H1 (cell line): ENCODE measurements around the gene NUTM1. TPM values are rescaled to one million over a fixed set of nuclear protein-coding genes. Genes with fewer than 3 reads are reported as not detected.

Source experiments
- CTCF ChIA-PET: fragments of 300-600 bp; sonication (Branson Sonifier 250); formaldehyde crosslinking; loops from one replicate; lab custom pipeline; 2021; ENCODE audit not compliant: partially characterized antibody; lab: Charles Lee
- POLR2A ChIA-PET: fragments of 300-600 bp; sonication (Branson Sonifier 250); formaldehyde crosslinking; loops from one replicate; lab custom pipeline; 2021; ENCODE audit warnings: inconsistent platforms; ENCODE audit not compliant: partially characterized antibody; lab: Charles Lee
- DNase-seq, 2 experiments: peaks; one replicate each; pipeline versions ENCODE4 v3.0.0 to v3.0.0-alpha.2; 2010 to 2022; ENCODE audit warnings: low spot score in 2 of 2, low read depth in 1 of 2, mixed read lengths in 1 of 2
- FAIRE-seq: peaks from 2 replicates; lab custom pipeline; 2011; peaks lifted over from hg19 to GRCh38; lab: Jason Lieb, UNC
- H2AFZ ChIP-seq: 2 replicates; pipeline ENCODE4 v1.8.1; 2012; ENCODE audit warnings: low read length, inconsistent platforms
- H2AK5ac ChIP-seq: 2 replicates; pipeline ENCODE4 v1.6.1; 2013; ENCODE audit warnings: low read depth, low read length
- H2BK120ac ChIP-seq: replicated peaks from 2 replicates; pipeline ENCODE3; 2013; ENCODE audit warnings: low read depth, low read length, inconsistent platforms
- H2BK12ac ChIP-seq: 2 replicates; pipeline ENCODE4 v1.6.1; 2013; ENCODE audit warnings: low read depth, low read length
- H2BK15ac ChIP-seq: 2 replicates; pipeline ENCODE4 v1.6.1; 2013; ENCODE audit warnings: low read length
- H2BK20ac ChIP-seq: 2 replicates; pipeline ENCODE4 v1.6.1; 2013; ENCODE audit warnings: low read length
- H2BK5ac ChIP-seq: 2 replicates; pipeline ENCODE4 v1.6.1; 2013; ENCODE audit warnings: low read depth, low read length
- H3K14ac ChIP-seq: 2 replicates; pipeline ENCODE4 v1.6.1; 2013; ENCODE audit warnings: inconsistent platforms; ENCODE audit not compliant: insufficient read length
- H3K18ac ChIP-seq: 2 replicates; pipeline ENCODE4 v1.6.1; 2013; ENCODE audit warnings: low read length; ENCODE audit errors: extremely low read depth
- H3K23ac ChIP-seq: 2 replicates; pipeline ENCODE4 v1.6.1; 2013; ENCODE audit warnings: inconsistent platforms; ENCODE audit not compliant: insufficient read length
- H3K23me2 ChIP-seq: 2 replicates; pipeline ENCODE4 v1.6.1; 2013; ENCODE audit warnings: low read depth, low read length
- H3K27ac ChIP-seq: 2 replicates; pipeline ENCODE4 v1.6.1; 2011; ENCODE audit warnings: low read depth, low read length, inconsistent platforms
- H3K27me3 ChIP-seq, 4 experiments: replicated peaks in 1 of 4; 1 replicate in 1 of 4; 2 replicates in 3 of 4; pipeline versions ENCODE4 v1.6.1 to v1.8.1; 2011 to 2013; ENCODE audit warnings: low read length in 3 of 4, mild to moderate bottlenecking in 3 of 4, inconsistent platforms in 2 of 4, mixed read lengths in 2 of 4, moderate library complexity in 1 of 4; ENCODE audit not compliant: control insufficient read depth in 3 of 4, insufficient read depth in 3 of 4; ENCODE audit errors: extremely low read depth in 1 of 4
- H3K36me3 ChIP-seq, 4 experiments: 2 replicates each; pipeline versions ENCODE4 v1.6.1 to v1.8.1; 2011 to 2013; ENCODE audit warnings: mild to moderate bottlenecking in 4 of 4, low read length in 3 of 4, moderate library complexity in 2 of 4, control low read depth in 1 of 4, inconsistent platforms in 1 of 4; ENCODE audit not compliant: insufficient read depth in 4 of 4, control insufficient read depth in 2 of 4
- H3K4ac ChIP-seq: replicated peaks from 2 replicates; pipeline ENCODE3; 2013; ENCODE audit warnings: low read length, low read depth, mixed read lengths, inconsistent platforms; ENCODE audit not compliant: insufficient read length
- H3K4me1 ChIP-seq, 4 experiments: replicated peaks in 1 of 4; 1 replicate in 1 of 4; 2 replicates in 3 of 4; pipeline versions ENCODE4 v1.6.1 to v1.8.1; 2011 to 2013; ENCODE audit warnings: low read length in 3 of 4, inconsistent platforms in 2 of 4, mixed read lengths in 1 of 4; ENCODE audit not compliant: insufficient read depth in 4 of 4, control insufficient read depth in 3 of 4
- H3K4me2 ChIP-seq, 2 experiments: 2 replicates each; pipeline versions ENCODE4 v1.6.1 to v1.8.1; 2011 to 2013; ENCODE audit warnings: low read depth in 2 of 2, low read length in 2 of 2, control low read depth in 1 of 2, inconsistent platforms in 1 of 2, mild to moderate bottlenecking in 1 of 2; ENCODE audit not compliant: insufficient read depth in 1 of 2
- H3K4me3 ChIP-seq, 4 experiments: fragments of 200-600, 300-600 bp in 1 of 4; sonication (generic), shearing (Covaris generic), sonication (Bioruptor Twin) in 1 of 4; 2 replicates each; pipeline versions ENCODE4 v1.5.1 to v1.8.1; 2011 to 2016; ENCODE audit warnings: low read length in 4 of 4, low read depth in 3 of 4, control low read depth in 2 of 4, inconsistent platforms in 2 of 4, mild to moderate bottlenecking in 2 of 4, mixed read lengths in 1 of 4, moderate library complexity in 1 of 4; ENCODE audit not compliant: insufficient read depth in 2 of 4; ENCODE audit errors: extremely low read depth in 1 of 4
- H3K56ac ChIP-seq: replicated peaks from 2 replicates; pipeline ENCODE3; 2013; ENCODE audit warnings: low read depth, mild to moderate bottlenecking, mixed read lengths, low read length, inconsistent platforms; ENCODE audit not compliant: insufficient read length
- H3K79me1 ChIP-seq: 2 replicates; pipeline ENCODE4 v1.6.1; 2013; ENCODE audit warnings: low read depth, low read length, control low read depth
- H3K79me2 ChIP-seq, 2 experiments: 2 replicates each; pipeline versions ENCODE4 v1.6.1 to v1.8.1; 2012 to 2013; ENCODE audit warnings: low read length in 2 of 2, mild to moderate bottlenecking in 2 of 2, inconsistent platforms in 1 of 2; ENCODE audit not compliant: insufficient read depth in 2 of 2, control insufficient read depth in 1 of 2
- H3K9ac ChIP-seq, 4 experiments: replicated peaks in 1 of 4; 1 replicate in 1 of 4; 2 replicates in 3 of 4; pipeline versions ENCODE4 v1.6.1 to v1.8.1; 2011 to 2013; ENCODE audit warnings: low read depth in 3 of 4, low read length in 3 of 4, control low read depth in 2 of 4, mild to moderate bottlenecking in 2 of 4, moderate library complexity in 2 of 4, inconsistent platforms in 1 of 4; ENCODE audit errors: extremely low read depth in 1 of 4
- H3K9me3 ChIP-seq, 2 experiments: 2 replicates each; pipeline versions ENCODE4 v1.6.1 to v1.8.1; 2012 to 2013; ENCODE audit warnings: mild to moderate bottlenecking in 2 of 2, moderate library complexity in 2 of 2, control low read depth in 1 of 2, inconsistent platforms in 1 of 2, low read depth in 1 of 2, low read length in 1 of 2, mixed read lengths in 1 of 2; ENCODE audit not compliant: insufficient read depth in 2 of 2
- H4K20me1 ChIP-seq, 2 experiments: replicated peaks in 1 of 2; 2 replicates each; pipeline versions ENCODE3 to v1.8.1; 2011 to 2013; ENCODE audit warnings: inconsistent platforms in 2 of 2, low read length in 2 of 2, mild to moderate bottlenecking in 1 of 2; ENCODE audit not compliant: insufficient read depth in 2 of 2, control insufficient read depth in 1 of 2
- H4K5ac ChIP-seq: 2 replicates; pipeline ENCODE4 v1.6.1; 2013; ENCODE audit warnings: low read length, low read depth, mixed read lengths, inconsistent platforms; ENCODE audit not compliant: insufficient read length
- H4K8ac ChIP-seq: 2 replicates; pipeline ENCODE4 v1.8.0; 2013; ENCODE audit warnings: mild to moderate bottlenecking, moderate library complexity, low read length, inconsistent platforms; ENCODE audit not compliant: insufficient read depth; ENCODE audit errors: extremely low read depth
- H4K91ac ChIP-seq: replicated peaks from 2 replicates; pipeline ENCODE3; 2013; ENCODE audit warnings: low read length, mixed read lengths, inconsistent platforms; ENCODE audit not compliant: insufficient read length
- ASH2L ChIP-seq: fragments of 200-600, 300-600 bp; sonication (generic); IDR thresholded peaks from one replicate; pipeline ENCODE4 v1.7.1; 2017; ENCODE audit warnings: low read length
- ATF3 ChIP-seq: IDR thresholded peaks from 2 replicates; pipeline ENCODE4 v1.6.1; 2011; ENCODE audit warnings: low read depth, mild to moderate bottlenecking, low read length; ENCODE audit not compliant: insufficient read depth
- BACH1 ChIP-seq: IDR thresholded peaks from 2 replicates; pipeline ENCODE4 v1.6.1; 2012; ENCODE audit warnings: low read length, improper control_type of control experiment
- CHD2 ChIP-seq: IDR thresholded peaks from 2 replicates; pipeline ENCODE4 v1.6.1; 2012; ENCODE audit warnings: low read length, improper control_type of control experiment
- CREB1 ChIP-seq: IDR thresholded peaks from 2 replicates; pipeline ENCODE4 v1.6.1; 2012; ENCODE audit warnings: inconsistent platforms
- E2F6 ChIP-seq: IDR thresholded peaks from 2 replicates; pipeline ENCODE4 v1.6.1; 2012; ENCODE audit warnings: inconsistent platforms
- MAFK ChIP-seq: IDR thresholded peaks from 2 replicates; pipeline ENCODE4 v1.6.1; 2012; ENCODE audit warnings: low read depth, mild to moderate bottlenecking, improper control_type of control experiment, low read length
- NANOG ChIP-seq: IDR thresholded peaks from 2 replicates; pipeline ENCODE4 v1.6.1; 2011; ENCODE audit warnings: low read length, low read depth, mild to moderate bottlenecking, inconsistent platforms; ENCODE audit not compliant: insufficient read depth, poor library complexity, severe bottlenecking
- SIX5 ChIP-seq: IDR thresholded peaks from 2 replicates; pipeline ENCODE4 v1.6.1; 2011; ENCODE audit warnings: mild to moderate bottlenecking, low read depth, low read length
- TEAD4 ChIP-seq: IDR thresholded peaks from 2 replicates; pipeline ENCODE4 v1.6.1; 2012; ENCODE audit warnings: low read depth, low read length, inconsistent platforms, mixed read lengths
- YY1 ChIP-seq: IDR thresholded peaks from 2 replicates; pipeline ENCODE4 v1.6.1; 2011; ENCODE audit warnings: low read depth, mild to moderate bottlenecking, low read length
- WGBS, 2 experiments: shearing (Covaris generic) in 1 of 2; methylation state at CpG; one replicate each; pipeline versions ENCODE4 v1.1.6 to v1.1.7; 2013 to 2015; ENCODE audit warnings: low lambda C conversion rate in 2 of 2, mixed read lengths in 2 of 2, inconsistent platforms in 1 of 2, low coverage in 1 of 2, missing lambda C conversion rate in 1 of 2; ENCODE audit not compliant: insufficient replicate concordance in 2 of 2, insufficient coverage in 1 of 2, insufficient read length in 1 of 2; ENCODE audit errors: extremely low coverage in 1 of 2, missing lambda C conversion rate in 1 of 2; 5-methylcytosine and 5-hydroxymethylcytosine counted together
- polyA plus RNA-seq, 7 experiments: library from polyadenylated mRNA; depleted of rRNA in 3 of 7; stranded (reverse) in 5 of 7; unstranded in 2 of 7; fragments of >200 nt in 5 of 7; fragments of 200-250 nt in 2 of 7; gene quantifications; 1 replicate in 5 of 7; 2 replicates in 1 of 7; 4 replicates in 1 of 7; pipeline versions ENCODE4 v1.2.1 to v1.2.3, GENCODE V29; 2011 to 2013; ENCODE audit warnings: missing spikeins in 2 of 7, mixed read lengths in 2 of 7
- total RNA-seq: library from RNA; stranded (reverse); fragmentation: NEBNext Ultra II Directional; extraction: Animal tissue kit (Norgen Biotek cat#: 25700); gene quantifications from 2 replicates; pipeline ENCODE4 v1.2.1, GENCODE V29; 2021

Gene NUTM1
- total and polyA plus RNA-seq, 2 of the 8 experiments (the other 6 are each of a cell fraction or from before 2014, with no cell fraction given): 0.39 to 0.60 TPM

GRCh38 chr15:34311563-34311962 lies 31.6 kb upstream of the NUTM1 start:
- Histone ChIP-seq H3K4me1 (no peaks in the 10 kb centered on the region), H3K36me3 (no peaks in the 10 kb centered on the region), H2AFZ (no peak overlapping the region), H2BK15ac (no peak overlapping the region), H3K9me3 (no peaks in the 10 kb centered on the region), H2BK120ac (no peak overlapping the region), H3K27me3 (no peaks in the 10 kb centered on the region), H4K8ac (no peak overlapping the region), H3K23ac (no peak overlapping the region), H3K79me1 (no peaks in the 10 kb centered on the region), H3K9ac (no peak overlapping the region), H3K4ac (no peak overlapping the region), H2BK5ac (no peak overlapping the region), H4K91ac (no peak overlapping the region), H3K18ac (no peak overlapping the region), H4K5ac (no peak overlapping the region), H4K20me1 (no peaks in the 10 kb centered on the region), H3K14ac (no peak overlapping the region), H2BK20ac (no peak overlapping the region), H3K23me2 (no peaks in the 10 kb centered on the region), H3K4me3 (no peak overlapping the region), H3K27ac (no peak overlapping the region), H2AK5ac (no peak overlapping the region), H3K79me2 (no peaks in the 10 kb centered on the region), H2BK12ac (no peak overlapping the region), H3K4me2 (no peak overlapping the region), H3K56ac (no peak overlapping the region)
- ChIA-PET CTCF (no interaction called here), POLR2A (no interaction called here)
- FAIRE-seq (no peak), DNase-seq (no peak)
- 79% methylated on average over 1 of the region's 1 CpG; no CpG with 5 or more reads in 1 of the 2 experiments for WGBS, 2 experiments
- TF ChIP-seq E2F6: no peak
- no peak for TF ChIP-seq CREB1
- TF ChIP-seq ASH2L: no peak
- TF ChIP-seq CHD2: no peak
- TF ChIP-seq NANOG: no peak
- TF ChIP-seq BACH1: no peak
- no peak for TF ChIP-seq YY1
- TF ChIP-seq TEAD4: no peak
- TF ChIP-seq ATF3: no peak
- no peak for TF ChIP-seq MAFK
- TF ChIP-seq SIX5: no peak
